Measurements from ENCODE around the gene RPN2. TPM values are rescaled to one million over a fixed set of nuclear protein-coding genes. Genes with fewer than 3 reads are reported as not detected.

Gene RPN2
- total and polyA plus RNA-seq, 9 of the 15 experiments (the other 6 are each of a cell fraction or from before 2014, with no cell fraction given): 168 to 548 (median 325) TPM

DNA sequence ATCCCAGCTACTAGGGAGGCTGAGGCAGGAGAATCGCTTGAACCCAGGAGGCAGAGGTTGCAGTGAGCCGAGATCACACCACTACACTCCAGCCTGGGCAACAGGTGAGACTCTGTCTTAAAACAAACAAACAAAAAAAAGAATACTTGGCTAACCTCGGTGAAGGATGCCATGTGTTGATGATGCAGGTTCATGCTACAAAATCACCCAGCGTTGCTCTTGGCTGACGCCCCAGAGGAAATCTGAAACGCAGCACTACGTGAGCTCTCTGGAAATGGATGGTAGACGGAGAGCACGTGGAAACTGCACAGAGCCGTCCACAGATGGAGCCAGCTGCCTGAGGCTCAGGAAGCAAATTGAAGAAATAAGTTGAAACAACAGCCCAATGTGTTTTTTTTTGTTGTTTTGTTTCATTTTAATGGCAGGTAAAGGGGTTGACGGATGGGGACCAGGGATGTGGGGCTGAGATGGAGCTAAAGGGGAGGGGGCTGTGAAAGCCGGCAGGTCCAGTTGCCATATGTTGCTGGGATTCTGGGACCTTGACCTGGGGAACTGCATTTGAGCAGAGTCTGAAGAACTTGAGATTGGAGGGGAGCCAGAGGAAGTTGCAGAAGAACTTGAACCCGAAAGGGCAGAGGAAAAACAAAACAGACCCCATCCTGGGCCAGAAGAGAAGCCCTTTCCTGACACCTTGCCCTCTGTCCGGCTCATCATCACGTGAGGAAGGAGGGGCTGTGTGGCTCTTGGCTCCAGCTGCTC lies 97.5 kb downstream of the RPN2 start (continued):
- TF ChIP-seq, protein P1, sequence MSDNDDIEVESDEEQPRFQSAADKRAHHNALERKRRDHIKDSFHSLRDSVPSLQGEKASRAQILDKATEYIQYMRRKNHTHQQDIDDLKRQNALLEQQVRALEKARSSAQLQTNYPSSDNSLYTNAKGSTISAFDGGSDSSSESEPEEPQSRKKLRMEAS (CRISPR knock-in tag; IDR thresholded peaks at IDR 0.05): peak; percentile 34; the same call in 1 of the 2 replicates
- TF ChIP-seq MCM2 (IDR thresholded peaks at IDR 0.05; ENCODE audit: low read depth): no peak
- no peak for TF ChIP-seq PYGO2 (tag; IDR thresholded peaks at IDR 0.05)
- TF ChIP-seq BHLHE40 (IDR thresholded peaks at IDR 0.05; ENCODE audit: low read length): peak; percentile 65
- TF ChIP-seq, protein P2, sequence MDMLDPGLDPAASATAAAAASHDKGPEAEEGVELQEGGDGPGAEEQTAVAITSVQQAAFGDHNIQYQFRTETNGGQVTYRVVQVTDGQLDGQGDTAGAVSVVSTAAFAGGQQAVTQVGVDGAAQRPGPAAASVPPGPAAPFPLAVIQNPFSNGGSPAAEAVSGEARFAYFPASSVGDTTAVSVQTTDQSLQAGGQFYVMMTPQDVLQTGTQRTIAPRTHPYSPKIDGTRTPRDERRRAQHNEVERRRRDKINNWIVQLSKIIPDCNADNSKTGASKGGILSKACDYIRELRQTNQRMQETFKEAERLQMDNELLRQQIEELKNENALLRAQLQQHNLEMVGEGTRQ (CRISPR knock-in tag; IDR thresholded peaks at IDR 0.05): peak; percentile 39; the same call in 1 of the 2 replicates
- TF ChIP-seq MXI1 (IDR thresholded peaks at IDR 0.05; ENCODE audit: low read depth, low read length): no peak
- TF ChIP-seq RAD21 (CRISPR knock-in tag; conservative IDR thresholded peaks at IDR 0.05 in 1 of 2, IDR thresholded peaks at IDR 0.05 in 1 of 2): peak; percentile 11 to 50; a peak in 2 of 4 replicates

DNA sequence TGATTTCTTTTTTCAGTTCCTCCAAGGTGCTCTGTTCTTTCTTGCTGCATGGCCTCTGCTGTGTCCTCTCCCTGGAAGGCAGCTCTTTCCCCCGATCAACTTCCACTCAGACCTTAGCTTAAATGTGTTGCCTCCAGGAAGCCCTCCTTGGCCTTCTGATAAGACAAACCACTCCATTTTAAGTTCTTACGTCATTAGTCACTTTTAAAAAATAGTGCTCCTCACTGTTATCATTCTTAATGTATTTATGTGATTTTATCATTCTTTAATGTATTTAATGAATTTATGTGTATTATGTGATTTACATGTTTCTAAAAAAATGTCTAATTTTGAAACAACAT lies 98.1 kb downstream of the RPN2 start:
- no peak for DNase-seq (ENCODE audit: extremely low read depth in 1 of 4, low spot score in 3 of 4)
- ChIA-PET POLR2A (interaction anchor here (0.6 to 1.1 kb wide), 4 partner anchors 9 to 258 kb away, joined by 3 to 4 read pairs (median 3); no protein-coding TSS in a partner anchor), CTCF (ENCODE audit: low intra/inter-chr PET ratio) (interaction anchor here (1.5 kb wide), 1 partner anchor 107 kb away, joined by 4 read pairs; no protein-coding TSS in a partner anchor)
- no TSS peak for BruUV-seq (replicated peaks)
- Histone ChIP-seq H3K9ac (ENCODE audit: insufficient read depth in 1 of 2, low read depth in 2 of 2, low read length in 2 of 2) (no peak overlapping the region), H2AFZ (ENCODE audit: low read depth, low read length) (peak overlapping the region; percentile 73), H3K9me1 (ENCODE audit: control insufficient read depth, insufficient read depth, low read length) (no peaks in the 10 kb centered on the region), H3K79me2 (ENCODE audit: control insufficient read depth, insufficient read depth, low read length) (no peaks in the 10 kb centered on the region), H4K20me1 (replicated peaks; ENCODE audit: control insufficient read depth, insufficient read depth, low read length) (no peaks in the 10 kb centered on the region), H3K27me3 (ENCODE audit: control insufficient read depth in 2 of 2, insufficient read depth in 2 of 2, low read length in 2 of 2) (no peaks in the 10 kb centered on the region; a peak in 1 of 5 replicates), H3K4me3 (no peak overlapping the region), H3K9me3 (replicated peaks; ENCODE audit: control insufficient read depth, insufficient read depth, low read depth, low read length) (no peaks in the 10 kb centered on the region), H3K4me1 (replicated peaks in 1 of 2; ENCODE audit: control insufficient read depth in 2 of 2, insufficient read depth in 2 of 2, low read length in 2 of 2) (peaks cover 0 to 5% of the 10 kb centered on the region in 2 experiments; a peak in 3 of 5 replicates), H3K36me3 (ENCODE audit: control insufficient read depth, insufficient read depth, low read length) (no peaks in the 10 kb centered on the region), H3K27ac (ENCODE audit: extremely low read depth, low read depth, low read length) (no peak overlapping the region), H3K4me2 (ENCODE audit: insufficient read depth, low read length) (no peak overlapping the region)
- in situ Hi-C loops (cut with MboI) (no loop called here), intact Hi-C loops (cut with micrococcal nuclease) (no loop called here)
- FAIRE-seq: peak; percentile 23
- TF ChIP-seq ZFP36 (IDR thresholded peaks at IDR 0.05; ENCODE audit: low read depth, low read length, partially characterized antibody) (peak; percentile 95), ZNF436 (CRISPR knock-in tag; IDR thresholded peaks at IDR 0.05) (peak; percentile 76), RBM25 (IDR thresholded peaks at IDR 0.05; ENCODE audit: low read depth, low read length, severe bottlenecking) (peak; percentile 52)
- TF ChIP-seq, protein P3, sequence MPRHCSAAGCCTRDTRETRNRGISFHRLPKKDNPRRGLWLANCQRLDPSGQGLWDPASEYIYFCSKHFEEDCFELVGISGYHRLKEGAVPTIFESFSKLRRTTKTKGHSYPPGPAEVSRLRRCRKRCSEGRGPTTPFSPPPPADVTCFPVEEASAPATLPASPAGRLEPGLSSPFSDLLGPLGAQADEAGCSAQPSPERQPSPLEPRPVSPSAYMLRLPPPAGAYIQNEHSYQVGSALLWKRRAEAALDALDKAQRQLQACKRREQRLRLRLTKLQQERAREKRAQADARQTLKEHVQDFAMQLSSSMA (CRISPR knock-in tag; IDR thresholded peaks at IDR 0.05): no peak
- ATAC-seq: no peak
- WGBS (ENCODE audit: insufficient coverage, low coverage, missing lambda C conversion rate): 15% methylated on average over 2 of the region's 2 CpGs
